IMR-90 (cell line): ENCODE measurements around the gene FLRT3. TPM values are rescaled to one million over a fixed set of nuclear protein-coding genes. Genes with fewer than 3 reads are reported as not detected.

Experiments
- ATAC-seq: fragments of 200-7000 bp; cut with Tn5 transposase; 2 replicates; pipeline ENCODE4 v1.9.1; 2020; ENCODE audit warnings: low read depth, mild to moderate bottlenecking, moderate library complexity
- BruUV-seq: library from RNA; stranded (reverse); fragments of 400-500 nt; replicated peaks from 2 replicates; lab custom pipeline; 2021; lab: Mats Ljungman, UMichigan
- CTCF ChIA-PET: fragments of 300-600 bp; formaldehyde crosslinking; extraction: SDS; loops from one replicate; lab custom pipeline; 2021; ENCODE audit warnings: antibody characterized with exemption; lab: Yijun Ruan, JAX
- POLR2A ChIA-PET: fragments of 300-600 bp; sonication (Branson Sonifier 250); formaldehyde crosslinking; loops from one replicate; lab custom pipeline; 2022; ENCODE audit warnings: antibody characterized with exemption; ENCODE audit not compliant: unreplicated experiment; lab: Charles Lee
- DNase-seq: peaks from one replicate; pipeline ENCODE4 v3.0.0; 2013
- H2AFZ ChIP-seq: replicated peaks from 2 replicates; pipeline ENCODE3; 2013; ENCODE audit warnings: low read length, mild to moderate bottlenecking; ENCODE audit not compliant: poor library complexity
- H2AK5ac ChIP-seq: 2 replicates; pipeline ENCODE4 v1.6.1; 2013; ENCODE audit warnings: low read depth, low read length, inconsistent platforms
- H2AK9ac ChIP-seq: replicated peaks from 2 replicates; pipeline ENCODE3; 2013; ENCODE audit warnings: mild to moderate bottlenecking, low read depth, low read length, moderate library complexity; ENCODE audit not compliant: poor library complexity
- H2BK120ac ChIP-seq: 2 replicates; pipeline ENCODE4 v1.6.1; 2013; ENCODE audit warnings: low read depth, low read length, inconsistent platforms
- H2BK15ac ChIP-seq: 3 replicates; pipeline ENCODE4 v1.6.1; 2013; ENCODE audit warnings: low read depth, low read length, inconsistent platforms
- H2BK20ac ChIP-seq: 2 replicates; pipeline ENCODE4 v1.6.1; 2013; ENCODE audit warnings: low read depth, mild to moderate bottlenecking, inconsistent platforms, low read length, moderate library complexity
- H2BK5ac ChIP-seq: 2 replicates; pipeline ENCODE4 v1.6.1; 2013; ENCODE audit warnings: mild to moderate bottlenecking, low read depth, low read length, inconsistent platforms; ENCODE audit not compliant: poor library complexity, severe bottlenecking
- H3K14ac ChIP-seq: replicated peaks from 2 replicates; pipeline ENCODE4 v1.6.1; 2013; ENCODE audit warnings: low read depth, low read length, inconsistent platforms
- H3K18ac ChIP-seq: 2 replicates; pipeline ENCODE4 v1.6.1; 2013; ENCODE audit warnings: low read depth, low read length, control low read depth
- H3K23ac ChIP-seq: 2 replicates; pipeline ENCODE4 v1.6.1; 2013; ENCODE audit warnings: low read depth, low read length, inconsistent platforms
- H3K27ac ChIP-seq: 2 replicates; pipeline ENCODE4 v1.5.1; 2013; ENCODE audit warnings: mild to moderate bottlenecking, control low read depth, low read length; ENCODE audit not compliant: insufficient read depth
- H3K27me3 ChIP-seq: 2 replicates; pipeline ENCODE4 v1.6.1; 2013; ENCODE audit warnings: low read length; ENCODE audit not compliant: control insufficient read depth, insufficient read depth
- H3K36me3 ChIP-seq: 2 replicates; pipeline ENCODE4 v1.6.1; 2013; ENCODE audit warnings: low read length, mixed read lengths; ENCODE audit not compliant: control insufficient read depth, insufficient read depth
- H3K4ac ChIP-seq: 2 replicates; pipeline ENCODE4 v1.6.1; 2013; ENCODE audit warnings: low read depth, low read length, inconsistent platforms
- H3K4me1 ChIP-seq: 2 replicates; pipeline ENCODE4 v1.6.1; 2013; ENCODE audit warnings: low read length, mixed read lengths; ENCODE audit not compliant: control insufficient read depth, insufficient read depth
- H3K4me2 ChIP-seq: 2 replicates; pipeline ENCODE4 v1.6.1; 2013; ENCODE audit warnings: low read depth, mild to moderate bottlenecking, control low read depth, low read length, moderate library complexity
- H3K4me3 ChIP-seq: 2 replicates; pipeline ENCODE4 v1.5.1; 2013; ENCODE audit warnings: low read depth, mild to moderate bottlenecking, control low read depth, low read length, moderate library complexity; ENCODE audit not compliant: insufficient read depth
- H3K56ac ChIP-seq: 2 replicates; pipeline ENCODE4 v1.6.1; 2013; ENCODE audit warnings: low read length, inconsistent platforms; ENCODE audit not compliant: insufficient read depth; ENCODE audit errors: extremely low read depth
- H3K79me1 ChIP-seq, 2 experiments: 2 replicates each; pipeline ENCODE4 v1.6.1; 2013; ENCODE audit warnings: low read length in 2 of 2, inconsistent platforms in 1 of 2, low read depth in 1 of 2
- H3K9ac ChIP-seq: 2 replicates; pipeline ENCODE4 v1.6.1; 2013; ENCODE audit warnings: low read depth, low read length, control low read depth
- H3K9me1 ChIP-seq: 2 replicates; pipeline ENCODE4 v1.6.1; 2013; ENCODE audit warnings: low read length, inconsistent platforms; ENCODE audit not compliant: insufficient read depth
- H3K9me3 ChIP-seq: 2 replicates; pipeline ENCODE4 v1.6.1; 2013; ENCODE audit warnings: low read length; ENCODE audit not compliant: control insufficient read depth, insufficient read depth
- H4K20me1 ChIP-seq: 2 replicates; pipeline ENCODE4 v1.6.1; 2013; ENCODE audit warnings: low read length, inconsistent platforms; ENCODE audit not compliant: insufficient read depth
- H4K5ac ChIP-seq: 2 replicates; pipeline ENCODE4 v1.6.1; 2013; ENCODE audit warnings: mild to moderate bottlenecking, low read depth, low read length, control low read depth
- H4K8ac ChIP-seq, 2 experiments: 2 replicates each; pipeline ENCODE4 v1.6.1; 2013; ENCODE audit warnings: low read depth in 2 of 2, low read length in 2 of 2, control low read depth in 1 of 2, inconsistent platforms in 1 of 2
- H4K91ac ChIP-seq: 2 replicates; pipeline ENCODE4 v1.6.1; 2013; ENCODE audit warnings: low read depth, low read length, inconsistent platforms; ENCODE audit not compliant: insufficient read depth
- CHD1 ChIP-seq: IDR thresholded peaks from 2 replicates; pipeline ENCODE4 v1.6.1; 2012; ENCODE audit warnings: low read depth, low read length, improper control_type of control experiment
- FOS ChIP-seq: fragments of 150-350 bp; IDR thresholded peaks from 2 replicates; pipeline ENCODE4 v1.6.1; 2016; ENCODE audit warnings: low read depth, low read length
- MAFK ChIP-seq: IDR thresholded peaks from 2 replicates; pipeline ENCODE4 v1.6.1; 2012; ENCODE audit warnings: low read depth, low read length, improper control_type of control experiment
- MAZ ChIP-seq: IDR thresholded peaks from 2 replicates; pipeline ENCODE4 v1.6.1; 2012; ENCODE audit warnings: low read depth, mild to moderate bottlenecking, low read length, improper control_type of control experiment, moderate library complexity, borderline replicate concordance
- MXI1 ChIP-seq: IDR thresholded peaks from 2 replicates; pipeline ENCODE4 v1.6.1; 2012; ENCODE audit warnings: low read depth, mild to moderate bottlenecking, low read length, moderate library complexity, borderline replicate concordance
- NFE2L2 ChIP-seq: fragments of 150-350 bp; IDR thresholded peaks from 2 replicates; pipeline ENCODE4 v1.6.1; 2016; ENCODE audit warnings: low read depth, mild to moderate bottlenecking, low read length
- POLR2A ChIP-seq: IDR thresholded peaks from 2 replicates; pipeline ENCODE4 v1.6.1; 2012; ENCODE audit warnings: mild to moderate bottlenecking, low read depth, low read length
- RAD21 ChIP-seq: IDR thresholded peaks from 2 replicates; pipeline ENCODE4 v1.6.1; 2012; ENCODE audit warnings: low read length, improper control_type of control experiment
- RCOR1 ChIP-seq: IDR thresholded peaks from 2 replicates; pipeline ENCODE4 v1.6.1; 2012; ENCODE audit warnings: mild to moderate bottlenecking, low read length, improper control_type of control experiment; ENCODE audit not compliant: insufficient replicate concordance
- RFX5 ChIP-seq: IDR thresholded peaks from 2 replicates; pipeline ENCODE4 v1.8.0; 2012; ENCODE audit warnings: low read depth, mild to moderate bottlenecking, low read length, moderate library complexity
- SMC3 ChIP-seq: fragments of 150-350 bp; IDR thresholded peaks from 2 replicates; pipeline ENCODE4 v1.6.1; 2016; ENCODE audit warnings: low read depth, mild to moderate bottlenecking, antibody characterized with exemption, low read length, moderate library complexity
- WGBS, 2 experiments: methylation state at CpG; one replicate each; pipeline versions ENCODE4 v1.1.5 to v1.1.7; 2013; ENCODE audit warnings: missing lambda C conversion rate in 2 of 2; ENCODE audit not compliant: insufficient read length in 1 of 2; ENCODE audit errors: extremely low coverage in 2 of 2; 5-methylcytosine and 5-hydroxymethylcytosine counted together
- dilution Hi-C: fragments of 300-500 bp; cut with HindIII; formaldehyde crosslinking; loops from one replicate; pipeline ENCODE4 v1.14.3; 2018; ENCODE audit warnings: low sequenced_read_pairs; ENCODE audit not compliant: unreplicated experiment
- in situ Hi-C: fragments of 300-500 bp; cut with MboI; formaldehyde crosslinking; loops from 3 replicates; pipeline ENCODE4 v1.14.3; 2019; ENCODE audit warnings: low sequenced_read_pairs, inconsistent platforms, mixed read lengths
- intact Hi-C: fragments of 100-400 bp; cut with micrococcal nuclease; formaldehyde crosslinking; loops from 2 replicates; pipeline ENCODE4 v1.10.0; 2022
- polyA plus RNA-seq, 3 experiments: library from polyadenylated mRNA; depleted of rRNA; stranded (reverse); fragments of >200 nt; gene quantifications; 2 replicates each; pipeline ENCODE4 v1.2.3, GENCODE V29; 2012; ENCODE audit warnings: low replicate concordance in 1 of 3
- total RNA-seq: library from RNA; depleted of rRNA; stranded (reverse); fragments of >200 nt; gene quantifications from 2 replicates; pipeline ENCODE4 v1.2.3, GENCODE V29; 2012
- TF ChIP-seq, protein P1 (sequence below): fragments of 150-350 bp; IDR thresholded peaks from 2 replicates; pipeline ENCODE4 v1.6.1; 2017; ENCODE audit warnings: mild to moderate bottlenecking, antibody characterized with exemption, low read length, low read depth
- TF ChIP-seq, protein P2 (sequence below): fragments of 150-350 bp; IDR thresholded peaks from 2 replicates; pipeline ENCODE4 v1.6.1; 2016; ENCODE audit warnings: low read depth, mild to moderate bottlenecking, low read length, moderate library complexity, borderline replicate concordance

Gene FLRT3
- total and polyA plus RNA-seq, 2 of the 4 experiments (the other 2 are of a cell fraction), result 1.8 to 6.6 TPM

DNA sequence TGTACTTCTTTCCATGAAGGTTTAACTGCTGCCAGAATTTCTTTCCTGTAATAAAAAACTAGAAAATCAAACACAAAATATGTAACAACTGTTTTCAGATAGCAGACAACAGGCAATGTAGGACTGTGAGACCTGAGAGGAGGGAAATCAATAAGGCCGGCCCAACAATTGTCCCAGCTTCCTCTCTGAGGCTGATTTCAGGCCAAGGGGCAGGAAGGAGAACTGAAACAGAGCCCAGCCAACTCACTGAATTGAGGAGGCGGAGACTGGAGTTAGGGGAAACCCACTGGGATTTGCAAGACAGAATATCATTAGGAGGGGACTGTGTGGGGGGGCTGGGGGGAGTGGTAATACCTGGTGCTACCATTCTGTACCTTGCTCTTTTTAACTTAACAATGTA, 42.2 kb downstream of the FLRT3 start:
- H3K79me1 ChIP-seq, result no peaks in the 10 kb centered on the region
- H3K9ac ChIP-seq, result no peak overlapping the region
- no peak overlapping the region for H4K8ac ChIP-seq
- H4K91ac ChIP-seq, result no peak overlapping the region
- BruUV-seq, result no TSS peak
- H3K36me3 ChIP-seq, result no peaks in the 10 kb centered on the region
- no peaks in the 10 kb centered on the region for H3K9me1 ChIP-seq
- H2BK5ac ChIP-seq, result no peak overlapping the region
- H4K20me1 ChIP-seq, result no peaks in the 10 kb centered on the region
- no peak overlapping the region for H2BK120ac ChIP-seq
- no peak for ATAC-seq
- no peak overlapping the region for H2AK9ac ChIP-seq
- WGBS, 2 experiments, result no CpG with 5 or more reads among the region's 2 CpGs
- ChIA-PET POLR2A (no interaction called here), CTCF (interaction anchor here (0.6 kb wide), 1 partner anchor 887 kb away, joined by 3 read pairs; no protein-coding TSS in a partner anchor)
- no peak overlapping the region for H2AK5ac ChIP-seq
- H3K4ac ChIP-seq, result no peak overlapping the region
- intact Hi-C loops (no loop called here), dilution Hi-C loops (no loop called here), in situ Hi-C loops (no loop called here)
- H3K4me3 ChIP-seq, result no peak overlapping the region
- no peak overlapping the region for H3K23ac ChIP-seq
- H3K56ac ChIP-seq, result no peak overlapping the region
- TF ChIP-seq RCOR1, result no peak
- no peak for TF ChIP-seq FOS
- TF ChIP-seq POLR2A, result no peak
- TF ChIP-seq SMC3, result no peak
- no peak for TF ChIP-seq MXI1
- TF ChIP-seq, protein P1, sequence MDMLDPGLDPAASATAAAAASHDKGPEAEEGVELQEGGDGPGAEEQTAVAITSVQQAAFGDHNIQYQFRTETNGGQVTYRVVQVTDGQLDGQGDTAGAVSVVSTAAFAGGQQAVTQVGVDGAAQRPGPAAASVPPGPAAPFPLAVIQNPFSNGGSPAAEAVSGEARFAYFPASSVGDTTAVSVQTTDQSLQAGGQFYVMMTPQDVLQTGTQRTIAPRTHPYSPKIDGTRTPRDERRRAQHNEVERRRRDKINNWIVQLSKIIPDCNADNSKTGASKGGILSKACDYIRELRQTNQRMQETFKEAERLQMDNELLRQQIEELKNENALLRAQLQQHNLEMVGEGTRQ, result no peak
- TF ChIP-seq, protein P2, sequence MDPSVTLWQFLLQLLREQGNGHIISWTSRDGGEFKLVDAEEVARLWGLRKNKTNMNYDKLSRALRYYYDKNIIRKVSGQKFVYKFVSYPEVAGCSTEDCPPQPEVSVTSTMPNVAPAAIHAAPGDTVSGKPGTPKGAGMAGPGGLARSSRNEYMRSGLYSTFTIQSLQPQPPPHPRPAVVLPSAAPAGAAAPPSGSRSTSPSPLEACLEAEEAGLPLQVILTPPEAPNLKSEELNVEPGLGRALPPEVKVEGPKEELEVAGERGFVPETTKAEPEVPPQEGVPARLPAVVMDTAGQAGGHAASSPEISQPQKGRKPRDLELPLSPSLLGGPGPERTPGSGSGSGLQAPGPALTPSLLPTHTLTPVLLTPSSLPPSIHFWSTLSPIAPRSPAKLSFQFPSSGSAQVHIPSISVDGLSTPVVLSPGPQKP, result no peak
- TF ChIP-seq RFX5, result no peak
- no peak for TF ChIP-seq MAFK
- no peak for TF ChIP-seq RAD21
- no peak for TF ChIP-seq MAZ
- no peak for TF ChIP-seq CHD1
- no peak for TF ChIP-seq NFE2L2
- H3K9me3 ChIP-seq, result no peaks in the 10 kb centered on the region
- no peak overlapping the region for H2AFZ ChIP-seq
- H3K4me2 ChIP-seq, result no peak overlapping the region
- no peak for DNase-seq
- no peaks in the 10 kb centered on the region for H3K27me3 ChIP-seq
- H3K18ac ChIP-seq, result no peak overlapping the region
- H2BK20ac ChIP-seq, result no peak overlapping the region
- no peak overlapping the region for H4K5ac ChIP-seq
- H3K4me1 ChIP-seq, result no peaks in the 10 kb centered on the region
- no peak overlapping the region for H3K14ac ChIP-seq
- no peak overlapping the region for H3K27ac ChIP-seq
- no peak overlapping the region for H2BK15ac ChIP-seq
